ENCODE data around the gene N4BP2L2.

N4BP2L2 gene

DNA sequence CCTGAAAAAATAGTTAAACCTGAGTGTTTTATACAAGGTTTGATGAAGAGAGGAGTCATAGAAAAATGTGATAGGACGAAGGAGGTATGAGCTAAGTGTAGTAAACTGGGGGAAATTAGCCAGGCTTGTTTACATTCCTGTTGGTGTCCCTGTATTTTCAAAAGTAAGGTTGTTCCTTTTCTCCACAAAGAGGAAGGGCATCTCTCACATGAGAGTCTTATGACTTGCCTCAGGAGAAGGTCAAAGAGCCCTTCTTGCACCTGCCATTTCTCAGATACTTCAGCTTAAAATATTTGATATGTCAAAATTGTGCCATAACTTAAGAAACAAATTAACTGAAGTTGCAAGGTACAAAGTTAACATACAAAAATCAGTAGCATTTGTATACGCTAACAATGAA is 3.6 kb upstream of the N4BP2L2 start:
- TF ChIP-seq GATA2 (IDR thresholded peaks at IDR 0.05; ENCODE audit: low read depth, low read length) = no peak

DNA sequence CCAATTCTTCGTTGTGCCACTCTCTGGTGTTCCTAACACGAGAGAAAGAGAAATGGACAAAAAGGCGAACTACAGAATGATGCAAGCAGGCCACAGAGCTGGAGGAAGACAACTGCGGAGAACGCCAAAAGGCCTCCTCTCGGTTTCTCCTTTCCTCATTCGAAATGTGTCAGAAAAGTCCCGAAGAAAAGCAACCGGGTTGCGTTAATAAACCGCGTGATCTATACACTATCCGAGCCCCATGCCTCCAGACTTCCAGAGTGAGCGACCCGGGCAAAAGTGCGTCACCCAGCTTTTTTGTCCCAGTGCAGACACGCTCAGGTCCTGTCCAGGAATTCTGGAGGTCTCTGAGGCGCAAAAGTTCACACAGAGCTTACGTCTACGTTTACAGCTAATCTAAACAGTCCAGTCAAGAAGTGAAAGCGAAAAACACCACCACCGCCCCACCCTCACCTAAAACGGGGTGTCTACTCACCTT is 413 bp downstream of the N4BP2L2 start:
- TF ChIP-seq GATA2 (IDR thresholded peaks at IDR 0.05; ENCODE audit: low read depth, low read length) = no peak
- TF ChIP-seq GATA3 (IDR thresholded peaks at IDR 0.05; ENCODE audit: low read depth, low read length) = no peak

DNA sequence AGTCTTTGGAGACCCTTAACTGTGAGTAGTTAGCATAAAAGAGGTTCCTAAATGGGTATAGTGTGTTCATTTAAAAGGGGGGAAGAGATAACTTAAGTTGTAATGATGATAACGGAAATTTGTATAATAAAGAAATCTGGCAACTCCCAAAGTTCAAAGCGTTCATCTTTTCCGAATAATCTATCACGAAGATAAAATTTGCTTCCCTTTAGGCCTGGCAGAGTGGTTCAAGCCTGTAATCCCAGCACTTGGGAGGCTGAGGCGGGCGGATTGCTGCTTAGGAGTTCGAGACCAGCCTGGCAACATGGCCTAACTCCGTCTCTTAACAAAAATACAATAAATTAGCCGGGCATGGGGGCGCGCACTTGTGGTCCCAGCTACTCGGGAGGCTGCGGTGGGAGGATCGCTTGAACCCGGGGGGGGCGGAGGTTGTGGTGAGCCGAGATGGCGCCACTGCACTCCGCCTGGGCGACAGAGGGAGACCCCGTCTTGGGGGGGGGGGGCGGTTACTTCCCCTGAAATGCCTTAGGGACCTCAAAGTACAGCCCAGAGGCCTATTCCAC is 934 bp downstream of the N4BP2L2 start:
- no peak for TF ChIP-seq GATA3 (IDR thresholded peaks at IDR 0.05; ENCODE audit: low read depth, low read length)
- no peak for TF ChIP-seq GATA2 (IDR thresholded peaks at IDR 0.05; ENCODE audit: low read depth, low read length)

DNA sequence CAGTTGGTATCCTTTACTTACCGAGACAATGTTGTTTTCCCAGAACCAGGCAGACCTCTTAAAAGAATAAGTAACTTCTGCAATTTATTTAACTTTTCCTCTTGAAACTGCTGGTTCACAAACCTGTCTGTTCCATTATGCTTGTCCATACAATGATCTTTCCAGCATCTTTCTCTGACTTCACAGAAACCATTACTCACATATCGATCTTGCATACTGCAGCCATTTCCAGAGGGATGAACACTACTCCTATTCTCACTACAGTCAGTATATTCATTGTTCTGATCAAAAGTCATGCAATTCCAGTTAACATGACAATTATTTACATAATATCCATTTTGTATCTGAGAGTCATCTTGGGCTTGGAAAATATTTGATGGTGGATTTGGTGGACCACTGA is 2.8 kb downstream of the N4BP2L2 start:
- TF ChIP-seq GATA3 (IDR thresholded peaks at IDR 0.05; ENCODE audit: low read depth, low read length) (no peak), GATA2 (IDR thresholded peaks at IDR 0.05; ENCODE audit: low read depth, low read length) (no peak)

DNA sequence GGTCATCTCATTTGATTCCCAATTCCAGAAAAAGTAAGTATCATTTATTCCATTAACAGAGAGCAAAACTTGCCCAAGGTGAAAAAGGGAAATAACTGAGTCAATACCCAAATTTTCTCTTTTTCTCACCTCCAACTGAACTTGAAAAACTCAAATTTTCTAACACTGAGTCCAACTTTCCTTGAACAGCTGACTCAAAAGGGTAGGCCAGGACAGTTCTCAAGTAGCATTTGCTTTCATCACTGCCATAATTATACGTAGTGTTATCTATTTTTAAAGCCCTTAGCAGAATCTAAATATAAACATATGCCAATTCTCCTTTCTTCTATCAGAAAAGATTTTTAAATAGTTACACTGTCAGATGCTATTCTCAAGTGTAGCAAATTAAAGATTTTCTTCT is 3.5 kb downstream of the N4BP2L2 start:
- TF ChIP-seq GATA3 (IDR thresholded peaks at IDR 0.05; ENCODE audit: low read depth, low read length) (no peak), GATA2 (IDR thresholded peaks at IDR 0.05; ENCODE audit: low read depth, low read length) (no peak)

DNA sequence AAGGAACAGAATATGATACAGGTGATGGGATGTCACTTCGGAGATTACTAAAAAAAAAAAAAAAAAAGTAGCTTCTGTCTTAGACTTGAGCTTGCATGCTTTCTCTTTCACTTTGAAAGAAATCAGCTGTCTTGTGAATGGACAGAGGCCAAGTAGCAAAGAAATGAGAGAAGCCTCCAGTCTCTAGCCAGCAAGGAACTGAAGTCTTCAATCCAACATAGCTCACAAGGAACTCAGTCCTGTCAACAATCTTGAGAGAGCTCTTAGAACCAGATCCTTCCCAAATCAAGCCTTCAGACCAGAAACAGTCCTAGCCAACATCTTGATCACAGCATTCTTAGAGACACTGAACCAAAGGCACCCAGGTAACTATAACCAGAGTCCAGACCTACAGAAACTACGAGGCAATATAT is 7.7 kb downstream of the N4BP2L2 start:
- no peak for TF ChIP-seq GATA2 (IDR thresholded peaks at IDR 0.05; ENCODE audit: low read depth, low read length)
- no peak for TF ChIP-seq GATA3 (IDR thresholded peaks at IDR 0.05; ENCODE audit: low read depth, low read length)

DNA sequence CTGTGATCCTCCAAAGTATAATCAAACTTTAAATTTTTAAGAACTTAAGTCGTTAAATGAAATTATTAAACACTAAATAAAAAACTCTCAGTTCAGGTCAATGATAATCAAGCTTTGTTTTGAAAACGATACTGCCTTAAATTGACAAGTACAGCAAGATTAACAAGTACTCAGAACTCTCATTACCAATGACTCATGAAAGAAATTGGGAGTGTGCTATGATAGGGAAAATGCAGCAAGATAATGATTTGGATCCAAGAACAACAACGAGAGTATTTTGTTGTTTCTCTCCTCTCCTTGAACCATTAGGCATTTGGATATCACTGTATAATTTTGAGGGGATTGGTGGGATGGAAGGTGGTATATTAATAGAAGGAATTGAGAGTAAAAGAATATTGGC is 10.2 kb downstream of the N4BP2L2 start:
- TF ChIP-seq GATA2 (IDR thresholded peaks at IDR 0.05; ENCODE audit: low read depth, low read length) = no peak
- no peak for TF ChIP-seq GATA3 (IDR thresholded peaks at IDR 0.05; ENCODE audit: low read depth, low read length)

DNA sequence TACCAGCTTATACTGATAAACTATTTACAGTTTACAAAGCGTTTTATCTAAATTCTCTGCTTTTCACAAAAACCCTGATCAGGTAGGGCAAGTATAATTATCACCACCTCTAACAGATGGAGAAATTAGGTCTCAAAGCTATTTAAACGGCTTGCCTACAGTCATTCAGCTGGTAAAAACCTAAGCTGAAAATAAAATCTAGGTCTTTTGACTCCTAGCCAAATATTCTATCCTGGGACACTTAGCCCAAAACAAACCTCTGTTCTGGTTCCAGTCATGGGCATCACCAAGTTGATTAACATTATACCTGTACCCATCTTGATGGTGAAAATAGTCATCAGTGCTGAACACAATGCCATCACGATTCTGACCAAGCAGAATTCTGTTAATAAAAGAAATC is 11.4 kb downstream of the N4BP2L2 start:
- TF ChIP-seq GATA2 (IDR thresholded peaks at IDR 0.05; ENCODE audit: low read depth, low read length) (no peak), GATA3 (IDR thresholded peaks at IDR 0.05; ENCODE audit: low read depth, low read length) (no peak)

DNA sequence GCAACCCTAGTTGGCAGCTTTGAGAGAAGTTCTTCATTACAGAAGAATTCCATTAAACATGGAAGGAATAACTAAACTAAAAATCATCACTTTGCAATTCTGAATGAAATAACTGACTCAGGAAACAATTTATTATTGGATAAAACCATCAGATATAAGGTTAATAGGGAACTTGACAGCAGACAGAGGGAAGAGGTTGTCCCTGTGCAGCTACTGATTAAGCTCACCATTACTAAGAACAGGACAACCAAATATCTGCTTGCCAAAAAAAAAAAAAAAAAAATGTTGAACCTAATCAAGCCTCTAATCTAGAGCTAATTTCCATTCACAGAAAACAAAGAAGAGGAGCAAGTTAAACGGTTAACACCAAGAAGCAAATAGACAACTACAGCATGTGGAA is 12.8 kb downstream of the N4BP2L2 start:
- TF ChIP-seq GATA3 (IDR thresholded peaks at IDR 0.05; ENCODE audit: low read depth, low read length) = no peak

DNA sequence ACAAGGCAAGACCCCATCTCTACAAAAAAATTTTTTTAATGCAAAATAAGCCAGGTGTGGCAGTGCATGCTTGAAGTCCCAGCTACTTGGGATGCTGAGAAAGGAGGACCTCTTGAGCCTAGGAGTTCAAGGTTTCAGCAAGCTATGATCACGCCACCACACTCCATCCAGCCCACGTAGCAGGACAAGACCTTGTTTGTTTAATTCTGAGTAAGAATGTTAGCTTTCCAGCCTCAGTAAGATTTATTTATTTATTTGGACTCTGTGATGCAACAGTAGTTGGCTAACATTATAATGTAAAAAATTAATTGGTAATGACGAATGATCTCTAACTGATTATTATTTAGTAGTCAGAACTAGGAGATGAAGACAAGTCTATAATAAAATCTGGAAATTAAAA is 23.3 kb downstream of the N4BP2L2 start:
- no peak for TF ChIP-seq GATA2 (IDR thresholded peaks at IDR 0.05; ENCODE audit: low read depth, low read length)
- TF ChIP-seq GATA3 (IDR thresholded peaks at IDR 0.05; ENCODE audit: low read depth, low read length) = no peak

DNA sequence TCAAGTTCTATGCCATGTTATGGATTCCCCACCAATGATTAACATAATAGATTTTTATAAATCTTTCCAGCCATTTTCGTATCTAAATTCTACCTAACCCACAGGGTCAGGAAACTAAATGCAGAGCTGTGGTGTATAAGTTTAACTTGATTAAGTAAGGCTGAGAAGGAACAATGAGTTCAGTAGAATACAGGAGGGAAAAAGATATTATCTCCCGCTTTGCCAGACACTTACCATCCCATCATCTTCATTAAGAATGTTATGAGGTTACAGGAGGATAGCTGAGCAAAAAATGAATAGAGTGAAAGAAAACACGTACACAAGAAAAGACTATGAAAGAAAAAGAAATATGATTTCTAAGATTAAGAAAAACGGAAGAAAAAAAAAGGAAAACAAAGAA is 27.1 kb downstream of the N4BP2L2 start:
- TF ChIP-seq GATA2 (IDR thresholded peaks at IDR 0.05; ENCODE audit: low read depth, low read length) = no peak; the same call in 1 of the 2 replicates
- peak; percentile 70 for TF ChIP-seq GATA3 (IDR thresholded peaks at IDR 0.05; ENCODE audit: low read depth, low read length)

DNA sequence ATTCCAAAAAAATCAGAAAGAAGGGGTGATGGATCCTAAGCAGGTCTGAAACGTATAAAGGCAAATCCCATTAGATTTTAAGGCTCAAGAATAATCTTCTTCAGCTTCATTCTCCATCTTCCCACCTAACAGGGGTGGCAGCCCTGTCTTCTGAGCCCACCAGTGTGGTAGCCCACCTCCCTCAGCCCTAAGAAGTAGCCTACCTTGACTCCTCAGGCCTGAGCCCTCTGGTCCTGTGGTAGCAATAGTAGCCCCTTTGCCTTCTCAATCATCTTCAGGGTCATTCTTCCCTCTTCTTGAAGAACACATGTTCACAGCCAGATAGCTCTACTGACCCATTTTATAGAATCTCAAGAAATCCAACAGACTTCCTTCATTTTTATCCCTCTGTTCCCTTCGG is 33.7 kb downstream of the N4BP2L2 start:
- TF ChIP-seq GATA2 (IDR thresholded peaks at IDR 0.05; ENCODE audit: low read depth, low read length) (no peak), GATA3 (IDR thresholded peaks at IDR 0.05; ENCODE audit: low read depth, low read length) (no peak)

DNA sequence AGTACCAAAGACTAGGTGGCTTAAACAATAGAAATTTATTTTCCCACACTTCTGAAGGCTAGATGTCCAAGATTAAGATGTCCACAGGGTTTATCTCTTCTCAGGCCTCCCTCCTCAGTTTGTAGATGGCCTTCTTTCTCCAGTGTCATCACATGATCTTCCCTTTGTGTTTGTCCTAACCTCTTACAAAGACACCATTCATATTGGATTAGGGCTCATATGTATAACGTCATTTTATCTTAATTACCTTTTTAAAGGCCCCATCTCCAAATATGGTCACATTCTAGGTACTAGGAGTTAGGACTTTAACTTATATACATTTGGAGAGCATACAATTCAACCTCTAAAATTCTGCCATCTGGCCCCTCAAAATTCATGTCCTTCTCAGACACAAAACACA is 34.3 kb downstream of the N4BP2L2 start:
- no peak for TF ChIP-seq GATA2 (IDR thresholded peaks at IDR 0.05; ENCODE audit: low read depth, low read length)

DNA sequence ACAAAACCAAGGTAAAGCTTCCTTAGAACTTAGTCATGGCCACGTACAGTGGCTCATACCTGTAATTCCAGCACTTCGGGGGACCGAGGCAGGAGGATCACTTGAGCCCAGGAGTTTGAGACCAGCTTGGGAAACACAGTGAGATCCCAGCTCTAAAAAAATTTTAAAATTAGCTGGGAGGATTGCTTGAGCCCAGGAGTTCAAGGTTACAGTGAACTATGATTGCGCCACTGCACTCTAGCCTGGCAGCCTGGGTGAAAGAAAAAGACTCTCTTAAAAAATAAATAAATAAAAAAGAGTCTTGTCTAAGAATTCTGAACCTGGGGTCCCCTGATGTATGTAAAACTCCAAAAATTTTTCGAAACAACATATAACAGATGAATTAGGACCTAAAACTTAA is 34.9 kb downstream of the N4BP2L2 start:
- TF ChIP-seq GATA3 (IDR thresholded peaks at IDR 0.05; ENCODE audit: low read depth, low read length) (no peak), GATA2 (IDR thresholded peaks at IDR 0.05; ENCODE audit: low read depth, low read length) (no peak)

DNA sequence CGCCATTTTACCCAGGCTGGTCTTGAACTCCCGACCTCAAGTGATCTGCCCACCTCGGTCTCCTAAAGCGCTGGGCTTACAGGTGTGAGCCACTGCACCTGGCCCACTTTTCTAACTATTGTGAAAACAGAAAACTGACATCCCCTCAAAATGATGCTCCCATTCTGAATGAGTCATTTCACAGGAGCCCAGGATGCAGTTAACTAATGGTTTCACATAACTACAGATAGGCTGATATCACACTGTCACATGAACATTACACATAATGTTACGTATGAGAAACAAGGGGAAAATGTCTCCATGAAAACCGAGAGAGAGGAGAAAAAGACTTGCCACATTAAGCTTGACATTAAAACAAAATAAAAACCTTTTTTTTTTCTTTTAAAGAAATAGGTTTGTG is 37.5 kb downstream of the N4BP2L2 start:
- TF ChIP-seq GATA3 (IDR thresholded peaks at IDR 0.05; ENCODE audit: low read depth, low read length) (no peak), GATA2 (IDR thresholded peaks at IDR 0.05; ENCODE audit: low read depth, low read length) (no peak)

DNA sequence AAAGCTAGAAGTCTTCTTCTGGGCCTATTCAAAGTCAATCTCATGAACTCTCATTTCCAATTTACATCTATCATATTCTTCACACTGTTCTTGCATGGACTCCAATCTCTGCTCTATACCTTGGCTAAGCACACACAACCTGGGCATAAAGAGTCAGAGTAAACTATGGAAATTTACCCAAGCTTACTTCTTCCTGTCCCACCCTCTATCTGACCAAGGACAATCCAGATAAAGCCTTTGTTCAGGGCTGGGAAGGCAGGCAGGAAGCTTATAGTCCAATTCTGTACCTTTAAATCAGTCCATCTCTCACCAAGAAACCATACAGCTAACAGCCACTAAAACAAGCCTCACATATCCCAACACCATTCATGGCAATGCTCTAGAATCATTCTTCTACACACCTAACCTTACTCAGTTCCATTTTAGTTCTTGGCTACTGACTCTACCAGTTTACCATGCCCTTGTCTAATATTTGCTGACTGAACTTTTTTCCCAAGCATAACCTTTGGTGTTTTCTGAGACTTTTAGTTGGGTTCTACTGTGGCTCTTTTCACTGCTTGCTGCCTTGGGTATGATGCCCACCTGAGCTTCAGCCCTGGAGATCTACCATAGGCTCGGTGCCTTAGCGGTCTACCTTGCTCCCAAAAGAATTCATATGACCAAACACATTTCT is 38.9 kb downstream of the N4BP2L2 start:
- TF ChIP-seq GATA2 (IDR thresholded peaks at IDR 0.05; ENCODE audit: low read depth, low read length) = no peak

All from SH-SY5Y (cell line).